Measurements from ENCODE around the gene DGCR2. TPM values are rescaled to one million over a fixed set of nuclear protein-coding genes. Genes with fewer than 3 reads are reported as not detected.

The DGCR2 gene
- total and polyA plus RNA-seq, 10 of the 15 experiments (the other 5 are each of a cell fraction or from before 2014, with no cell fraction given), result 0.19 to 28.4 (median 16.0) TPM

- H3K9ac ChIP-seq (ENCODE audit: control insufficient read depth, insufficient read depth, low read length), result no peak overlapping the region
- TF ChIP-seq, protein P1, sequence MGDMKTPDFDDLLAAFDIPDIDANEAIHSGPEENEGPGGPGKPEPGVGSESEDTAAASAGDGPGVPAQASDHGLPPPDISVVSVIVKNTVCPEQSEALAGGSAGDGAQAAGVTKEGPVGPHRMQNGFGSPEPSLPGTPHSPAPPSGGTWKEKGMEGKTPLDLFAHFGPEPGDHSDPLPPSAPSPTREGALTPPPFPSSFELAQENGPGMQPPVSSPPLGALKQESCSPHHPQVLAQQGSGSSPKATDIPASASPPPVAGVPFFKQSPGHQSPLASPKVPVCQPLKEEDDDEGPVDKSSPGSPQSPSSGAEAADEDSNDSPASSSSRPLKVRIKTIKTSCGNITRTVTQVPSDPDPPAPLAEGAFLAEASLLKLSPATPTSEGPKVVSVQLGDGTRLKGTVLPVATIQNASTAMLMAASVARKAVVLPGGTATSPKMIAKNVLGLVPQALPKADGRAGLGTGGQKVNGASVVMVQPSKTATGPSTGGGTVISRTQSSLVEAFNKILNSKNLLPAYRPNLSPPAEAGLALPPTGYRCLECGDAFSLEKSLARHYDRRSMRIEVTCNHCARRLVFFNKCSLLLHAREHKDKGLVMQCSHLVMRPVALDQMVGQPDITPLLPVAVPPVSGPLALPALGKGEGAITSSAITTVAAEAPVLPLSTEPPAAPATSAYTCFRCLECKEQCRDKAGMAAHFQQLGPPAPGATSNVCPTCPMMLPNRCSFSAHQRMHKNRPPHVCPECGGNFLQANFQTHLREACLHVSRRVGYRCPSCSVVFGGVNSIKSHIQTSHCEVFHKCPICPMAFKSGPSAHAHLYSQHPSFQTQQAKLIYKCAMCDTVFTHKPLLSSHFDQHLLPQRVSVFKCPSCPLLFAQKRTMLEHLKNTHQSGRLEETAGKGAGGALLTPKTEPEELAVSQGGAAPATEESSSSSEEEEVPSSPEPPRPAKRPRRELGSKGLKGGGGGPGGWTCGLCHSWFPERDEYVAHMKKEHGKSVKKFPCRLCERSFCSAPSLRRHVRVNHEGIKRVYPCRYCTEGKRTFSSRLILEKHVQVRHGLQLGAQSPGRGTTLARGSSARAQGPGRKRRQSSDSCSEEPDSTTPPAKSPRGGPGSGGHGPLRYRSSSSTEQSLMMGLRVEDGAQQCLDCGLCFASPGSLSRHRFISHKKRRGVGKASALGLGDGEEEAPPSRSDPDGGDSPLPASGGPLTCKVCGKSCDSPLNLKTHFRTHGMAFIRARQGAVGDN (IDR thresholded peaks at IDR 0.05), result no peak
- peak; percentile 81 for TF ChIP-seq HDAC6 (IDR thresholded peaks at IDR 0.05; ENCODE audit: unreplicated experiment)
- no TSS peak for BruUV-seq (replicated peaks)
- ChIA-PET CTCF (no interaction called here), POLR2A (no interaction called here), SMC1A (ENCODE audit: uncharacterized antibody, unreplicated experiment) (no interaction called here), RAD21 (ENCODE audit: unreplicated experiment) (no interaction called here)
- DNase-seq (ENCODE audit: low read depth, low spot score) (no peak), FAIRE-seq (no peak), ATAC-seq (no peak)
- H3K4me3 ChIP-seq, result no peak overlapping the region
- peaks cover 2% of the 10 kb centered on the region for H3K79me2 ChIP-seq (ENCODE audit: control insufficient read depth, insufficient read depth, low read length)
- H3K36me3 ChIP-seq (ENCODE audit: control insufficient read depth in 2 of 2, insufficient read depth in 2 of 2, low read length in 1 of 2), result no peaks in the 10 kb centered on the region
- H3K27ac ChIP-seq (ENCODE audit: control insufficient read depth, insufficient read depth), result no peak overlapping the region
- intact Hi-C loops (cut with micrococcal nuclease; ENCODE audit: unreplicated experiment), result no loop called here
- no peak overlapping the region for H3K4me2 ChIP-seq (ENCODE audit: control insufficient read depth, insufficient read depth)
- in situ Hi-C loops (cut with MboI), result no loop called here
- H3K9me3 ChIP-seq (replicated peaks; ENCODE audit: control insufficient read depth, insufficient read depth, low read length), result no peaks in the 10 kb centered on the region
- H2AFZ ChIP-seq (ENCODE audit: control insufficient read depth, low read depth, low read length), result no peak overlapping the region
- H3K4me1 ChIP-seq (ENCODE audit: control insufficient read depth, insufficient read depth, low read length), result no peaks in the 10 kb centered on the region
- no peaks in the 10 kb centered on the region for H4K20me1 ChIP-seq (ENCODE audit: control insufficient read depth, insufficient read depth)
- 35% methylated on average over 81 of the region's 92 CpGs for WGBS (ENCODE audit: insufficient coverage, insufficient replicate concordance, low lambda C conversion rate, missing lambda C conversion rate)
- H3K27me3 ChIP-seq (replicated peaks in 1 of 2; ENCODE audit: control insufficient read depth in 2 of 2, insufficient read depth in 2 of 2, low read length in 1 of 2), result peaks cover 5 to 18% of the 10 kb centered on the region in 2 experiments
Measured at GRCh38 chr22:19149047-19149883, 27.1 kb upstream of the DGCR2 start.
